ENCODE data around the gene RNU5D-1. TPM values are rescaled to one million over a fixed set of nuclear protein-coding genes. Genes with fewer than 3 reads are reported as not detected.
"Not testable (repeated sequence)": the region's sequence is repeated elsewhere in the genome, so short reads cannot be mapped to it uniquely, and the experiment has no call there.

RNU5D-1 gene
- total and polyA plus RNA-seq, 5 experiments from 2014 or later = not detected

DNA sequence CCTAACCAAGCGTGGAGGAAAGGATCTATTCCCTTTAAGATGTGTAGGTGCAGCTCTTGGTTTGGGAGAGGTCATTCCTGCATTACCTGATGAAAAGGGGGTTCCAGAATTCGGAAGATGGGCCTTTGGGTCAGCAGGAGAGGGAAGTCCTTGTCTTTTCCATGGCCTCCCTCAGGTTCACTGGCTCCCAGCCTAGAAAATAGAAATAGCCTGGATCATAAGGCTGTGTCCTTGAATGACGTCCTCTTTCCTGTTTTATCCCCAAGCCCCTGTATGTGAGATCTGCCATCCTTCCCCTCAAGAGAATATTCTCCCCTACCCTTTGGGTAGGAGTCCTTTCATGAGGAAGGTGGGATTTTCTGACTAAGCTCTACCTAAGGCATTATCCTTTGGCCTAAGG, 29.9 kb upstream of the RNU5D-1 start:
- ATAC-seq = no peak
- Mint-ChIP-seq H3K36me3 (peaks cover 0 to 8% (median 0%) of the 10 kb centered on the region in 3 donors), H3K4me3 (no peak overlapping the region), H3K27ac (no peak overlapping the region), H3K9me3 (no peaks in the 10 kb centered on the region), H3K4me1 (peaks cover 1 to 12% (median 10%) of the 10 kb centered on the region in 4 donors), H3K27me3 (no peaks in the 10 kb centered on the region)
- POLR2A ChIA-PET = no interaction called here
- no peak for DNase-seq

DNA sequence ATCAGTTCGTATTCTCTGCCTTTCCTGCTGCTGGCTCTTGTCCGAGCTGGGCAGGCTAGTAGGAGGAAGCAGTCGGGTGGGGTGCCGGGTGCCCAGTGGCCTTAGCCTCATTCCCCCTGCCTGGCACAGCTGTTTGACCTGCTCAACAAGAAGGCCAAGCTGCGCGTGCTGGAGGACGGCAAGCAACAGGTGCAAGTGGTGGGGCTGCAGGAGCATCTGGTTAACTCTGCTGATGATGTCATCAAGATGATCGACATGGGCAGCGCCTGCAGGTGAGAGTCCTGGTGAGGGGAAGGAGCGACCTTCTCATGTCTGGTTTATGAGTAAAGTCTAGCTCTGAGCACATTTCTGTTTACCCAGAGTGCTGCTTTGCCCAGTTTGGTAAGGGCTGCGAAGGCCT, 28.1 kb upstream of the RNU5D-1 start:
- no peaks in the 10 kb centered on the region for H3K9me3 Mint-ChIP-seq
- no peak for DNase-seq
- H3K4me3 Mint-ChIP-seq = no peak overlapping the region
- peaks cover 0 to 8% (median 0%) of the 10 kb centered on the region in 3 donors for H3K36me3 Mint-ChIP-seq
- ATAC-seq = no peak
- H3K4me1 Mint-ChIP-seq = peaks cover 1 to 13% (median 11%) of the 10 kb centered on the region in 4 donors
- no peaks in the 10 kb centered on the region for H3K27me3 Mint-ChIP-seq
- peak overlapping the region in 1 of 10 donors; percentile 38 for H3K27ac Mint-ChIP-seq
- POLR2A ChIA-PET = interaction anchor here (1.4 kb wide), 1 partner anchor 16 kb away, joined by 7 read pairs; the partner anchor contains the start of gene RPS8

DNA sequence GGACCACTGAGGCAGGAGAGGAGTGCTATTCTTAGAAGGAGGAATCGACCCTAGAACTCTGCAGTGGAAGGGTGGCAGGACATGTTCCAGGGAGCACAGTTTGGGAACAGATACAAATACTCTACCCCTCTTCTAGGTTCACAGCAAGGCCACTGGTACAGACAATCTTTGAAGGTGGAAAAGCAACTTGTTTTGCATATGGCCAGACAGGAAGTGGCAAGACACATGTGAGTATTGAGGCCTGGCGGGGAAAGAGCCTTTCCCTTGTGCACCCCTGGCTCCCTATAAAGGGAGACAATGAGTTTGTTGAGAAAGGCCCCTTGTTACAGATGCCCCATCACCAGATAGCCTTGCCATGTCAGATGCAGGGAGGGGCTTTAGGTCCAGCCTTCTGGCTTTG, 26.4 kb upstream of the RNU5D-1 start:
- peaks cover 5 to 20% (median 14%) of the 10 kb centered on the region in 4 donors for H3K4me1 Mint-ChIP-seq
- DNase-seq (no peak), ATAC-seq (no peak)
- no peaks in the 10 kb centered on the region for H3K27me3 Mint-ChIP-seq
- peaks cover 0 to 6% (median 0%) of the 10 kb centered on the region in 3 donors for H3K36me3 Mint-ChIP-seq
- POLR2A ChIA-PET = no interaction called here
- H3K4me3 Mint-ChIP-seq = no peak overlapping the region
- peak overlapping the region in 2 of 10 donors; percentile 53 to 79 for H3K27ac Mint-ChIP-seq
- H3K9me3 Mint-ChIP-seq = no peaks in the 10 kb centered on the region

GRCh38 chr1:44747878-44748277, 16.9 kb upstream of the RNU5D-1 start:
- Mint-ChIP-seq H3K4me3 (no peak overlapping the region), H3K9me3 (no peaks in the 10 kb centered on the region), H3K36me3 (no peaks in the 10 kb centered on the region), H3K4me1 (peaks cover 0 to 3% (median under 1%) of the 10 kb centered on the region in 4 donors), H3K27ac (no peak overlapping the region), H3K27me3 (no peaks in the 10 kb centered on the region)
- no peak for DNase-seq
- no peak for ATAC-seq
- POLR2A ChIA-PET = interaction anchor here (0.8 to 1.6 kb wide), 3 partner anchors 17 to 28 kb away, joined by 3 to 4 read pairs (median 4); partner anchors contain the start of gene RNU5D-1

DNA sequence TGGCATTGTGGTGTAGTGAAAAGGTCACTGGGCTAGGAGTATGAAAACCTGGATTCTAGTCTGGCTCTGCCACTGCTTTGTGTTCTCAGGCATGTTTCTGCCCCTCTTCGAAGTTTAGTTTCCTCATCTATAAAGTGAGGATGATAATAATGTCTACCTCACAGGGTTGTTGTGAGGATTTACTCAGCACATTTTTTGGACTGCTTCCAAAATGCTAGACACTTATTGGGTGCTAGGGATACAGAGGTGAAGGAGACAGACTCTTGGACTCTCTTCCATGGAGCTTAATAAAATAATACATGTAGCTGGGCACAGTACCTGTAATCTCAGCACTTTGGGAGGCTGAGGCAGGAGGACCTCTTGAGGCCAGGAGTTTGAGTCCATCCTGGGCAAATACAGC, 12.2 kb upstream of the RNU5D-1 start:
- Mint-ChIP-seq H3K27ac (no peak overlapping the region), H3K36me3 (no peaks in the 10 kb centered on the region), H3K4me1 (peaks cover 5 to 18% (median 15%) of the 10 kb centered on the region in 4 donors), H3K27me3 (no peaks in the 10 kb centered on the region), H3K4me3 (no peak overlapping the region), H3K9me3 (no peaks in the 10 kb centered on the region)
- ATAC-seq (no peak), DNase-seq (no peak)
- POLR2A ChIA-PET = interaction anchor here (0.5 to 0.7 kb wide), 4 partner anchors 69 to 743 kb away, joined by 3 to 4 read pairs (median 4); no protein-coding TSS in a partner anchor

GRCh38 chr1:44740179-44740617, 9.2 kb upstream of the RNU5D-1 start:
- H3K36me3 Mint-ChIP-seq = no peaks in the 10 kb centered on the region
- peak overlapping the region in 9 of 10 donors; percentile 24 to 98 (median 93) for H3K27ac Mint-ChIP-seq
- no peaks in the 10 kb centered on the region for H3K9me3 Mint-ChIP-seq
- POLR2A ChIA-PET = interaction anchor here (0.6 to 2.9 kb wide), 6 partner anchors 9 to 60 kb away, joined by 3 to 22 read pairs (median 4); partner anchors contain the start of genes PLK3, RNU5D-1 and RPS8
- no peak for DNase-seq
- H3K27me3 Mint-ChIP-seq = no peaks in the 10 kb centered on the region
- no peak for ATAC-seq
- peaks cover 5 to 19% (median 14%) of the 10 kb centered on the region in 4 donors for H3K4me1 Mint-ChIP-seq
- H3K4me3 Mint-ChIP-seq = peak overlapping the region; percentile 83 to 96 (median 93)

- no peaks in the 10 kb centered on the region for H3K36me3 Mint-ChIP-seq
Observed at GRCh38 chr1:44739307-44740178, 8.6 kb upstream of the RNU5D-1 start, which contains the start of gene KIF2C. TSS of gene KIF2C (plus strand) at chr1:44739837. CDS start at chr1:44739933, 96 bp downstream.

GRCh38 chr1:44738953-44739306, 8.0 kb upstream of the RNU5D-1 start:
- H3K27me3 Mint-ChIP-seq, DNase-seq, H3K36me3 Mint-ChIP-seq, H3K9me3 Mint-ChIP-seq: not testable (repeated sequence)
- POLR2A ChIA-PET = interaction anchor here (0.7 to 2.9 kb wide), 5 partner anchors 8 to 566 kb away, joined by 4 to 22 read pairs (median 4); partner anchors contain the start of genes PLK3, RNU5D-1 and RPS8
- Mint-ChIP-seq H3K27ac (peak overlapping the region; percentile 83 to 98 (median 96)), H3K4me1 (peaks cover 5 to 19% (median 14%) of the 10 kb centered on the region in 4 donors), H3K4me3 (peak overlapping the region; percentile 83 to 96 (median 93))
- ATAC-seq = peak in 1 of 2 donors; percentile 1

More at GRCh38 chr1:44739307-44740178, 8.6 kb upstream of the RNU5D-1 start, which contains the start of gene KIF2C:
- peak; percentile 92 to 97 (median 94) for DNase-seq
- peak; percentile 99 to 100 for ATAC-seq
- Mint-ChIP-seq H3K9me3 (no peaks in the 10 kb centered on the region), H3K4me1 (peaks cover 5 to 19% (median 14%) of the 10 kb centered on the region in 4 donors), H3K27me3 (no peaks in the 10 kb centered on the region), H3K4me3 (peak within 1 kb of the TSS; percentile 83 to 96 (median 93)), H3K27ac (peak within 1 kb of the TSS; percentile 83 to 98 (median 96))
- POLR2A ChIA-PET = interaction anchor here (0.9 to 2.9 kb wide), 5 partner anchors 9 to 60 kb away, joined by 3 to 22 read pairs (median 4); partner anchors contain the start of genes PLK3, RNU5D-1 and RPS8

DNA sequence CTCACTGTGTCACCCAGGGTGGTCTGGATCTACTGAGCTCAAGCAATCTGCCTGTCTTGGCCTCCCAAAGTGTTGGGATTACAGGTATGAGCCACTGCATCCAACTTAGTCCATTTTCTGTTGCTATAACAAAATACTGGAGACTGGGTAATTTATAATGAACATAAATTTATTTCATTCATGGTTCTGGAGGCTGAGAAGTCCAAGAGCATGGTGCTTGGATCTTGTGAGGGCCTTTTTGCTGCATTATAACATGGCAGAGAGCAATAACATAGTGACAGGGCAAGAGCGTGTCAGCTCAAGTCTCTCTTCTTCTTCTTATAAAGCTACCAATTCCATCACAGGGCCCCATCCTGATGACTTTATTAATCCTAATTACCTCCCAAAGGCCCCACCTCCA, 5.0 kb upstream of the RNU5D-1 start:
- H3K36me3 Mint-ChIP-seq = no peaks in the 10 kb centered on the region
- H3K4me1 Mint-ChIP-seq = peaks cover 10 to 28% (median 23%) of the 10 kb centered on the region in 4 donors
- no peaks in the 10 kb centered on the region for H3K9me3 Mint-ChIP-seq
- no peak overlapping the region for H3K27ac Mint-ChIP-seq
- no peaks in the 10 kb centered on the region for H3K27me3 Mint-ChIP-seq
- ATAC-seq = no peak
- no peak for DNase-seq
- no peak overlapping the region for H3K4me3 Mint-ChIP-seq
- POLR2A ChIA-PET = interaction anchor here (0.7 kb wide), 2 partner anchors 12 to 14 kb away, joined by 3 read pairs; no protein-coding TSS in a partner anchor

GRCh38 chr1:44733784-44734183, 2.8 kb upstream of the RNU5D-1 start:
- Mint-ChIP-seq H3K27ac (peak overlapping the region in 3 of 10 donors; percentile 4 to 90 (median 61)), H3K36me3 (no peaks in the 10 kb centered on the region), H3K4me3 (peak overlapping the region in 1 of 10 donors; percentile 11), H3K4me1 (peaks cover 12 to 26% (median 22%) of the 10 kb centered on the region in 4 donors), H3K27me3 (no peaks in the 10 kb centered on the region), H3K9me3 (no peaks in the 10 kb centered on the region)
- POLR2A ChIA-PET = interaction anchor here (6.7 to 11.7 kb wide), 2 partner anchors 14 to 42 kb away, joined by 109 to 143 read pairs; partner anchors contain the start of gene RPS8
- DNase-seq = no peak
- ATAC-seq = no peak

- no peak overlapping the region for H3K4me3 Mint-ChIP-seq
- no peak for ATAC-seq
- no peaks in the 10 kb centered on the region for H3K9me3 Mint-ChIP-seq
- no peak for DNase-seq
- no peak overlapping the region for H3K27ac Mint-ChIP-seq
- no peaks in the 10 kb centered on the region for H3K27me3 Mint-ChIP-seq
- POLR2A ChIA-PET = interaction anchor here (0.6 to 11.7 kb wide), 5 partner anchors 14 to 851 kb away, joined by 3 to 143 read pairs (median 3); partner anchors contain the start of genes NASP and RPS8
- H3K4me1 Mint-ChIP-seq = peaks cover 12 to 26% (median 23%) of the 10 kb centered on the region in 4 donors
- no peaks in the 10 kb centered on the region for H3K36me3 Mint-ChIP-seq
Observed at GRCh38 chr1:44733365-44733764, 2.4 kb upstream of the RNU5D-1 start.

- H3K27ac Mint-ChIP-seq = peak overlapping the region; percentile 74 to 94 (median 90)
- peaks cover 0 to 3% (median 0%) of the 10 kb centered on the region in 3 donors for H3K36me3 Mint-ChIP-seq
- peak overlapping the region; percentile 52 to 90 (median 76) for H3K4me3 Mint-ChIP-seq
- no peak for DNase-seq
- peaks cover 42 to 71% (median 59%) of the 10 kb centered on the region in 4 donors for H3K4me1 Mint-ChIP-seq
- POLR2A ChIA-PET = interaction anchor here (1.1 to 11.7 kb wide), 3 partner anchors 51 to 95 kb away, joined by 3 to 109 read pairs (median 10); partner anchors contain the start of genes PLK3 and RPS8
- no peak for ATAC-seq
- H3K27me3 Mint-ChIP-seq = no peaks in the 10 kb centered on the region
- H3K9me3 Mint-ChIP-seq = no peaks in the 10 kb centered on the region
Observed at GRCh38 chr1:44724955-44725698, 5.8 kb downstream of the RNU5D-1 start.

Measured in naive thymus-derived CD8-positive, alpha-beta T cell (primary cell).